Measurements from ENCODE around the gene KHDRBS2. TPM values are rescaled to one million over a fixed set of nuclear protein-coding genes. Genes with fewer than 3 reads are reported as not detected.

KHDRBS2 gene
- total RNA-seq, 2 experiments from 2014 or later = not detected

DNA sequence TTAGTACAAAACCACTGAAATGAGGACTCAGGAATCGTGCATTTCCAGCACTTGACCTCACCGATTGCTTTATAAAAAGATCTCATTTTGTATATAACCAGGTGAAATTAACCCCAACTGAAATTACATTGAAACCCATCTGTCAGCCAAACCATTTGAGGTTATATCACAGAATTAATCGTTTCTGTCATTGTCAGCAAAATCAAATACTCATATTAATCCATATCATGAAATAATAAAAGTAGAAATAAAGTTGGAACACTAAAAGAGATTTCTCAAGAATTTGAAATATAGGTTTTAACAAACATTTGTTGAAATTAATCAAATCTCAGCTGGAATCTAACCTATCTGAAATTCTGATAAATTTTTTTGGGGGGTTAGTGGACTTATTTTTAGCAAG lies 23.7 kb downstream of the KHDRBS2 start:
- TF ChIP-seq, protein P1, sequence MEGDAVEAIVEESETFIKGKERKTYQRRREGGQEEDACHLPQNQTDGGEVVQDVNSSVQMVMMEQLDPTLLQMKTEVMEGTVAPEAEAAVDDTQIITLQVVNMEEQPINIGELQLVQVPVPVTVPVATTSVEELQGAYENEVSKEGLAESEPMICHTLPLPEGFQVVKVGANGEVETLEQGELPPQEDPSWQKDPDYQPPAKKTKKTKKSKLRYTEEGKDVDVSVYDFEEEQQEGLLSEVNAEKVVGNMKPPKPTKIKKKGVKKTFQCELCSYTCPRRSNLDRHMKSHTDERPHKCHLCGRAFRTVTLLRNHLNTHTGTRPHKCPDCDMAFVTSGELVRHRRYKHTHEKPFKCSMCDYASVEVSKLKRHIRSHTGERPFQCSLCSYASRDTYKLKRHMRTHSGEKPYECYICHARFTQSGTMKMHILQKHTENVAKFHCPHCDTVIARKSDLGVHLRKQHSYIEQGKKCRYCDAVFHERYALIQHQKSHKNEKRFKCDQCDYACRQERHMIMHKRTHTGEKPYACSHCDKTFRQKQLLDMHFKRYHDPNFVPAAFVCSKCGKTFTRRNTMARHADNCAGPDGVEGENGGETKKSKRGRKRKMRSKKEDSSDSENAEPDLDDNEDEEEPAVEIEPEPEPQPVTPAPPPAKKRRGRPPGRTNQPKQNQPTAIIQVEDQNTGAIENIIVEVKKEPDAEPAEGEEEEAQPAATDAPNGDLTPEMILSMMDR (IDR thresholded peaks at IDR 0.05) = no peak
- ChIA-PET POLR2A (no interaction called here), CTCF (no interaction called here)
- intact Hi-C loops (cut with micrococcal nuclease) = no loop called here
- Mint-ChIP-seq H3K36me3 (ENCODE audit: low read depth) (no peaks in the 10 kb centered on the region), H3K4me3 (no peak overlapping the region), H3K27me3 (no peaks in the 10 kb centered on the region), H3K27ac (no peak overlapping the region), H3K9me3 (no peaks in the 10 kb centered on the region), H3K4me1 (ENCODE audit: low read depth) (no peaks in the 10 kb centered on the region)
- no peak for DNase-seq
- ATAC-seq = no peak

DNA sequence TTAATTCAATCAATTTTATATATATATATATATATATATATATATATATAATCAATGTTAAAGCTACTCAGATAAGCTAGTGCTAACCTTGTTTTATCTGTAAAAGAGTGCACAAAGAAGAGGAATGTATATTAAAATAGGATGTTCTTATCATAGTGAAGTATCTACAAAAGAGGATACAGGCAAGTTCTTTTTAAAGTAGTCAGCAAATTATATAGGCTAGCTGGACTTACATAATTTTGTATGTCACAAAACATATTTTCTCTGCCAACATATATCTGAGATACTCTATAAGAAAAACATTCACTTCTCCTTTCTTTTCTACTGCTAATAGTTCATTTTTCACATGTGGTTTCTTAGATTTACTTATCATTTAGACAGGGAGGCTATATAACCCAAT lies 39.9 kb downstream of the KHDRBS2 start:
- Mint-ChIP-seq H3K27me3 (no peaks in the 10 kb centered on the region), H3K27ac (no peak overlapping the region), H3K36me3 (ENCODE audit: low read depth) (no peaks in the 10 kb centered on the region), H3K4me3 (no peak overlapping the region), H3K4me1 (ENCODE audit: low read depth) (no peaks in the 10 kb centered on the region), H3K9me3 (no peaks in the 10 kb centered on the region)
- POLR2A ChIA-PET = no interaction called here
- CTCF ChIA-PET = no interaction called here
- TF ChIP-seq, protein P1 (IDR thresholded peaks at IDR 0.05) = no peak
- DNase-seq (no peak), ATAC-seq (no peak)
- intact Hi-C loops (cut with micrococcal nuclease) = no loop called here

DNA sequence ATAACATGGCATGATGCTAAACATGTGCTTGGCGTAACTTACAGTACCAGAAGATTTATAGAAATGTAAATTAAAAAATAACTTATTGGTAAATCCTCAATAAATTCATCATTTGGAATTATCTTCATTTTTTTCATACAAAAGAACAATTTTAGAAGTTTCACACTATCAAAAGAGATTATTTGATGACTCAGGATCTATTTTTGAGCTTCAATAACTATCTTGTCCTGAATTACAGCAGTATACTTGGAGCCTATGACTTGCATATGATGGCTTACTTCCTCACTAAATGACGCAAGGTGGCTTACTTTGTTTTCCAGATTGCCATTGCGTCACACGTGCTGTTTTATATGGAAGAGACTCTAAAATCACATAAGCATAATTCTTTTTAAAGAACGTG lies 49.2 kb downstream of the KHDRBS2 start:
- Mint-ChIP-seq H3K27ac (no peak overlapping the region), H3K27me3 (no peaks in the 10 kb centered on the region), H3K4me1 (ENCODE audit: low read depth) (no peaks in the 10 kb centered on the region), H3K9me3 (peaks cover 3% of the 10 kb centered on the region), H3K4me3 (no peak overlapping the region), H3K36me3 (ENCODE audit: low read depth) (no peaks in the 10 kb centered on the region)
- ChIA-PET CTCF (no interaction called here), POLR2A (no interaction called here)
- ATAC-seq (no peak), DNase-seq (no peak)
- intact Hi-C loops (cut with micrococcal nuclease) = no loop called here
- TF ChIP-seq, protein P1 (IDR thresholded peaks at IDR 0.05) = no peak

DNA sequence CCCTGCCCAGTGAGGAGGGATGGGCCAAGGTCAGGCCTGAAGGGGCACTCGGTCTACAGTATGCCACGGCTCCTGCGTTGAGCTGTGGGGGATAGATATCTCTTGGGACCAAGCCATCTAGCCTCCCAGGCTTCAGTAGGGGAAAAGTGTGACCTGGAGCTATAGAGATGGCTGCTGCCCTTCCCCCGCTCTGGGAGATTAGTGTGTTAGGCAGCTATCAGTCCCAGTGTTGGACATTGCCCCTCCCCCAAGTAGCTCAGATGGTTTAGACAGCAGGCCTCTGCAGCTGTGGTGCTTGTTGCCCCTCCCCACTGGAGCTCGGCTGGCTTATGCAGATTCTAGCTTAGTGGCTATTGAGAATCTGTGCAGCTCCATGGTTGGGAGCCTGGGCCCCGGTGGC lies 56.8 kb downstream of the KHDRBS2 start:
- no peak for DNase-seq
- no peak for ATAC-seq
- CTCF ChIA-PET = no interaction called here
- peaks cover 14% of the 10 kb centered on the region for H3K9me3 Mint-ChIP-seq
- POLR2A ChIA-PET = no interaction called here
- no peaks in the 10 kb centered on the region for H3K36me3 Mint-ChIP-seq (ENCODE audit: low read depth)
- TF ChIP-seq, protein P1 (IDR thresholded peaks at IDR 0.05) = no peak
- intact Hi-C loops (cut with micrococcal nuclease) = no loop called here
- no peak overlapping the region for H3K4me3 Mint-ChIP-seq
- H3K4me1 Mint-ChIP-seq (ENCODE audit: low read depth) = no peaks in the 10 kb centered on the region
- no peaks in the 10 kb centered on the region for H3K27me3 Mint-ChIP-seq
- no peak overlapping the region for H3K27ac Mint-ChIP-seq

DNA sequence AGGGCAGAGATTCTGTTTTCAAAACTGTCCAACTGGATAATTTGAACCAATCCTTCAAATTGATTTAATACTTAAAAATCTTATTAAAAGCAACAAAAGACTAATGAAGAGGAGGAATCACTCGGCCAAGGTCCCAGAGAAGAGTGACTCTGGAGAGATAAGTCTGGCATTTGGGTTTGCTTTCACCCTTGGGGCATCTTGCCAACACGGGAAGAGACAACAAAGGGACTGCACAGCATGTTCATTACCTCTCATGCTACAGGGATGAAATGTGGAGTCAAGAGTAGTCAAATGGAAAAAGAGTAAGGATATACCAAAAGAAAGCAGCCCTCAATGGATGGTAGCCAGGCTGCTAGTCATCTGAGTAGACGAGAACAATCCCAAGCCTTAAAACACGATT lies 68.2 kb downstream of the KHDRBS2 start:
- Mint-ChIP-seq H3K9me3 (peaks cover 9% of the 10 kb centered on the region), H3K27ac (no peak overlapping the region), H3K27me3 (no peaks in the 10 kb centered on the region), H3K4me3 (no peak overlapping the region), H3K36me3 (ENCODE audit: low read depth) (no peaks in the 10 kb centered on the region), H3K4me1 (ENCODE audit: low read depth) (no peaks in the 10 kb centered on the region)
- intact Hi-C loops (cut with micrococcal nuclease) = no loop called here
- POLR2A ChIA-PET = no interaction called here
- CTCF ChIA-PET = no interaction called here
- ATAC-seq = no peak
- no peak for DNase-seq
- TF ChIP-seq, protein P1 (IDR thresholded peaks at IDR 0.05) = no peak
